Mucosa of rectum (tissue), 2 donors: ENCODE measurements around the gene CD84.
"Not testable (repeated sequence)": the region's sequence is repeated elsewhere in the genome, so short reads cannot be mapped to it uniquely, and the experiment has no call there.

Source experiments
- H3K27ac ChIP-seq, 2 donors: one replicate each; pipeline ENCODE4 v1.7.0; 2013; ENCODE audit warnings: inconsistent platforms in 2 of 2, low read depth in 2 of 2, low read length in 2 of 2
- H3K27me3 ChIP-seq, 2 donors: one replicate each; pipeline ENCODE4 v1.7.0; 2013; ENCODE audit warnings: low read length in 2 of 2; ENCODE audit not compliant: control insufficient read depth in 2 of 2, insufficient read depth in 2 of 2
- H3K36me3 ChIP-seq, 2 donors: one replicate each; pipeline ENCODE4 v1.7.0; 2013; ENCODE audit warnings: low read length in 2 of 2; ENCODE audit not compliant: control insufficient read depth in 2 of 2, insufficient read depth in 2 of 2
- H3K4me1 ChIP-seq, 2 donors: one replicate each; pipeline ENCODE4 v1.7.0; 2013; ENCODE audit warnings: low read length in 2 of 2, mild to moderate bottlenecking in 1 of 2; ENCODE audit not compliant: control insufficient read depth in 2 of 2, insufficient read depth in 2 of 2
- H3K4me3 ChIP-seq, 2 donors: one replicate each; pipeline ENCODE4 v1.7.0; 2013; ENCODE audit warnings: low read length in 2 of 2
- H3K9ac ChIP-seq, 2 donors: one replicate each; pipeline ENCODE4 v1.7.0; 2013; ENCODE audit warnings: low read length in 2 of 2, low read depth in 1 of 2, mild to moderate bottlenecking in 1 of 2
- H3K9me3 ChIP-seq, 2 donors: one replicate each; pipeline ENCODE4 v1.7.0; 2013; ENCODE audit warnings: low read length in 2 of 2; ENCODE audit not compliant: control insufficient read depth in 2 of 2
- donor health status: healthy.
- donor health status: Normal muscosa, but diverticular disease.

The CD84 gene

DNA sequence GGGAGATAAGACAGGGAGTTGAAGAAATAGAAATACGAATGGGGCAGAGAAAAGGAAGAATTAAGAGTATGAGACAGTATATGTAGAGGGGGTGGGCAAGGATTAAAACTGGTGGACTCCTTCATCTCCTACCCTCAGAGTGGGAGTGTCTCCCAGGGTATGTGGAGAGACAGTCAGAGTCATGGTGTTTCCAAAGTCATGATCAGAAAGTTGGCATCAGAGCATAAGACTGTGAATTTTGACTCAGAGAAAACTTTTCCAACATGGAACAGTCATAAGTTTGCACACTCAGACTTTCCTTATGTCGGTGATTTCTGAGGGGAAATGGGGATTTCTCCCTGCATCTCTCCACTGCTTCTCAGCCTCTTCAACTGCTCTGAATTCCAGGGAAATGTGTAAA lies 2.4 kb downstream of the CD84 start:
- Histone ChIP-seq H3K4me1 (peaks cover 0 to 7% of the 10 kb centered on the region in 2 donors), H3K4me3 (peak overlapping the region in 1 of 2 donors; percentile 23), H3K9me3 (no peaks in the 10 kb centered on the region), H3K9ac (peak overlapping the region in 1 of 2 donors; percentile 24), H3K27ac (peak overlapping the region in 1 of 2 donors; percentile 45), H3K27me3 (no peaks in the 10 kb centered on the region), H3K36me3 (no peaks in the 10 kb centered on the region)

DNA sequence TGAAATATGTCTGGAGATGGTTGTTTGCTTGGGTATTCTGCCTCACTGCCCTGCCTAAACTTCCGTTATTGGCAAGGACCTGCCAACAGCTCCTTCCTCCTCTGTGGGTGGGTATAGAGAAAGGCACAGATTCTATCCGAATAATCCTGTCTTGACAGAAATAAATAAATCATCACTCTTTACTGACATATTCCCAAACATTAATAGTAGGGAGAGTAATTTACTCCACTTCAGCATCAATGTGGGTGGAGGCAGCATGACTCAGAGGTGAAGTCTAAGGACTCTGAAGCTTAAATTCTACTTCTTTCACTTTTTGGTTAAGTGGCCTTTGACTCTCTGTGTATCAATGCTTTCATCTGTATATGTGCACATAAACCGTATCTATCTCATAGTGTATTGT lies 2.9 kb downstream of the CD84 start:
- Histone ChIP-seq H3K36me3 (no peaks in the 10 kb centered on the region), H3K9me3 (no peaks in the 10 kb centered on the region), H3K27me3 (no peaks in the 10 kb centered on the region), H3K4me3 (peak overlapping the region in 1 of 2 donors; percentile 23), H3K27ac (peak overlapping the region; percentile 7 to 45), H3K4me1 (peaks cover 0 to 2% of the 10 kb centered on the region in 2 donors), H3K9ac (no peak overlapping the region)

DNA sequence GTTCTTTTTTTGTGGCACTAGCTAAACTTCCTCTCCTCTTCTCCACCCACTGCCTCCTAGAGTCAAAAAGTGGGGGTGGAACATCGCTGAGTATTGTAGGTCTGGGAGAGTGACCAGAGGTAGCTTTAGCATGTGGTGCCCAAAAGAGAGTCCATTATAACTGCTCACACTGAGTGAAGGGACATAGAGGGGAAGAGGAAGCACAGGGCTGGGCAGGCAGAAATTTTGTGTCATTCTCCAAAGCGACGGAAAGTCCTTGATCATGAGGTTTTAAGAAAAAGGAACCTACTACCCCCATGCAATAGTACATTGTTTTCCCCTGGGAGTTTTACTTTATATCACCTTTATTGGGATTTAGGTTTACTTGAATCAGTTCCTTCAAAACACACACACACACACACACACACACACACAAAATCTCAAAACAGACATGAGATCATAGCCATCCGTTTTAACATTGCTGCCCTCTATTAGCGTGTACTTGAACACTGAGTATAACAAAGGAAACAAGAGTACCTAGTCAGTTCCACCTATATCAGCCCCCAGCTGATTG lies 4.1 kb downstream of the CD84 start:
- H3K4me3 ChIP-seq: peak overlapping the region in 1 of 2 donors; percentile 9
- H3K27me3 ChIP-seq: no peaks in the 10 kb centered on the region
- no peaks in the 10 kb centered on the region for H3K9me3 ChIP-seq
- no peaks in the 10 kb centered on the region for H3K36me3 ChIP-seq
- peak overlapping the region; percentile 21 to 59 for H3K27ac ChIP-seq
- H3K9ac ChIP-seq: no peak overlapping the region
- no peaks in the 10 kb centered on the region for H3K4me1 ChIP-seq

DNA sequence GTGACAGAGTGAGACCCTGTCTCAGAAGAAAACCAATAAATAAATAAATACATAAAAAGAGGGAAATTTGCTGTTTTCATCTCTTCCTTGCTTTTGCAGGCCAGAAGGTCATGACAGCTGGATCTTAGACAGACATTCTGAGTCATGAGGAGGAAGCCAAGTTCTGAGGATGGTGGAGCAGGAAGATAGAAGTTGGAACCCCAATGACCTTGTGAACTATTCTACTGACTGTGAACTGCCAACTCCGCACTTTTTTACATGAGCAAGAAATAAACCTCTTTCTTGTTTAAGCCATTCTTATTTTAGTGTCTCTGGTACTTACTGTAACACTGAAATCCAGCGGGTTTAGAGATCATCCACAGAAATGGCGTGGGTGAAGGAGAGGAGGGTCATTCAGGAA lies 8.5 kb downstream of the CD84 start:
- no peaks in the 10 kb centered on the region for H3K36me3 ChIP-seq
- no peak overlapping the region for H3K27ac ChIP-seq
- H3K9ac ChIP-seq: no peak overlapping the region
- H3K4me3 ChIP-seq: no peak overlapping the region
- no peaks in the 10 kb centered on the region for H3K27me3 ChIP-seq
- no peaks in the 10 kb centered on the region for H3K9me3 ChIP-seq
- H3K4me1 ChIP-seq: no peaks in the 10 kb centered on the region

DNA sequence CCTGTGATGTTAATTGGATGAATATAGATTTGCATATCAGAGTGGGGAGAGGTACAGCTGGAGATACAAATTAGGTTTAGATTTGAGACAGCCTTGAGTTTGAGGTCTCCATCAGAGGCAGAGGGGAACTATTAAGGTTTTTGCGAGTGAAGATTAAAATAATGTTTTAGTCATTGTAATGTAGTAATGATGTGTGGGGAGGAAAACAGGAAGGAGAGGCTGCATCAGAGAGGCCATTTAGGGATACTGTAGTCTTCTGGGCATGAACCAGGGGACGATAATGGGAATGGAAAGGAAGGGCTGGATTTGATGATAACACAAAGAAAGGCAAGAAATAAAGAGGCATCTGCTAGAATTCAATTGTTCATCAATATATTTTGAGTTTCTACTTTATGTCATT lies 9.5 kb downstream of the CD84 start:
- H3K27ac ChIP-seq: peak overlapping the region in 1 of 2 donors; percentile 39
- no peaks in the 10 kb centered on the region for H3K4me1 ChIP-seq
- no peak overlapping the region for H3K4me3 ChIP-seq
- no peak overlapping the region for H3K9ac ChIP-seq
- H3K9me3 ChIP-seq: no peaks in the 10 kb centered on the region
- no peaks in the 10 kb centered on the region for H3K27me3 ChIP-seq
- no peaks in the 10 kb centered on the region for H3K36me3 ChIP-seq

DNA sequence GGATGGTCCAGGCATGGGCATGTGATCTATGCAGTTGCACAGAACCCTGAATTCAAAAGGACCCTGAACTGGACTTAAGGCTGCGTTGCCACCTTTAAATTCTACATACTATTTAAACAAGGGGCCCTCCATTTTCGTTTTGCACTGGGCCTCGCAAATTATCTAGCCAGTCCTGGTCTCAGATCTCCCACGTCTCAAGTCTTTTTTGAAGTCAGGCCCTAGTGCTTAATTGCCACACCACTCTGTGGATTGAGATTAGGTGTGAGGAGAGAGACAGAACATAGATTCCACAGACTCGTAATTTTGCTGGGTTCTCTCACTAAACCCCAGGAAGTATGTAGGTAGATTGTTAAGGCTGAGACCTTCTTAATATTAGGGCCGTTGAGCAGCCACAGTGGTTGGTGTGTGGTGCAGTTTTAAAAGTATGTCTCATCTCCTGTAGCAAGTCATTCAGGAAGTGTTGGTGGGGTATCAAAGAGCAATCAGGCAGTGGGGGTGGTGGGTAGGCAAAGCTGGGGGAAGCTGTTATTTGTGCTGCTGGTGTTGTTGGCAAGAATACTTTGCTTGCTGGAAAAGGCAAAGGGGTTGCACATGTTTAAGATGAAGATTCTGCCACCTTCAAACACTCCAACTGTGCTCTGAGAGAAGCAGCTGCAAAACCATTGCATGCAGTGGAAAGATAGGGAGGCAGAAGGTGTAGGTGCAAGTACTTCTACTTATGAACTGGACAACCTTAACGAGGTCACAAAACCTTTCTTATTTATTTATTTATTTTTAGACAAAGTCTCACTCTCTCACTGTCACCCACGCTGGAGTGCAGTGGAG lies 11.2 kb downstream of the CD84 start:
- Histone ChIP-seq H3K4me3 (no peak overlapping the region), H3K27me3 (no peaks in the 10 kb centered on the region), H3K9ac (no peak overlapping the region), H3K9me3 (no peaks in the 10 kb centered on the region), H3K36me3 (no peaks in the 10 kb centered on the region), H3K27ac (peak overlapping the region; percentile 39 to 61), H3K4me1 (no peaks in the 10 kb centered on the region)

DNA sequence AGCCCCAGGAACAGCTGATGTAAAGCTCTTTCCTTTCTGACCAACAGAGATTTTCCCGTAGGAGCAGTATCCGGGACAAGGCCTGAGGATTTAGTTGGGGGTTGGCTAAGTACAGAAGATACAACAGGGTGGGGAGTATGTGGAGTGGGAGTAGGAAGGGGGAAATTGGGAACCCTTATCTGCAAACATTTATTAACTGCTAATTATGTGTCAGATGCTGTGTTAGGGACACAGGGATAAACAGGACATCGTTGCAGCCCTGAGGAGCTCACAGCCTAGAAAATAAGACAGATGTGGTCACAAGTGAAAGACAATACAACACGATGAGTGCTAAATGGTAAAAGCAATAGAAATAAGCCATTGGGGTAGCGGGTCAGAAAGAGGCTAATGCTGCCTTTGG lies 12.0 kb downstream of the CD84 start:
- no peaks in the 10 kb centered on the region for H3K9me3 ChIP-seq
- peak overlapping the region; percentile 39 to 61 for H3K27ac ChIP-seq
- H3K9ac ChIP-seq: no peak overlapping the region
- no peaks in the 10 kb centered on the region for H3K36me3 ChIP-seq
- H3K4me3 ChIP-seq: no peak overlapping the region
- no peaks in the 10 kb centered on the region for H3K27me3 ChIP-seq
- no peaks in the 10 kb centered on the region for H3K4me1 ChIP-seq

DNA sequence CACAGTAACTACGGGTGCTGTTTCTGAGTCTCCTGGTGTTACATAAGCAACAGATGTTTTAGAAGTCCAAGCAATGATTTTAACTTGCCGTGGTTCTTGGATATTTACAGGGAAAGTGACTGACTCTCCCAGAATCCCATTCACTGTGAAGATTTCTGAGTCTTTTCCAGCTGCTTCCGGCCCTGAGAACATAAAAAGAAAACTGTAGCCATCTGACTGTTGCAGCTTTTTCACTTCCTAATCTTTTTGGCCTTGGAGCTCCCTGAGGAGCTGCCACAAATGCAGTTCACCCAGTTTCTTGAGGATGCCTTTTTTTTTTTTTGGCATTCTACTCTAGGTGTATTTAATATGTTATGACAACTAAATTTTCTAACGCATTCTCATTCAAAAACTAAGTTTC lies 13.7 kb downstream of the CD84 start:
- H3K36me3 ChIP-seq: no peaks in the 10 kb centered on the region
- H3K27me3 ChIP-seq: no peaks in the 10 kb centered on the region
- H3K4me3 ChIP-seq: no peak overlapping the region
- no peaks in the 10 kb centered on the region for H3K4me1 ChIP-seq
- no peaks in the 10 kb centered on the region for H3K9me3 ChIP-seq
- H3K9ac ChIP-seq: no peak overlapping the region
- no peak overlapping the region for H3K27ac ChIP-seq

DNA sequence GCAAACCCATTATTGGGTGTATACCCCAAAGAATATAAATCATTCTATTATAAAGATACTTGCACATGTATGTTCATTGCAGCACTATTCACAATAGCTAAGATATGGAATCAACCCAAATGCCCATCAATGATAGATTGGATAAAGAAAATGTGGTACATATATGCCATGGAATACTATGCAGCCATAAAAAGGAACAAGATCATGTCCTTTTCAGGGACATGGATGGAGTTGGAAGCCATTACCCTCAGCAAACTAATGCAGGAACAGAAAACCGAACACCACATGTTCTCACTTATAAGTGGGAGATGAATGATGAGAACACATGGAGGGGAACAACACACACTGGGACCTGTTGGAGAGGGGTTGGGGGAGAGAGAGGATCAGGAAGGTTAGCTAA lies 16.1 kb downstream of the CD84 start:
- not testable (repeated sequence) for H3K27ac ChIP-seq, H3K4me3 ChIP-seq, H3K27me3 ChIP-seq, H3K36me3 ChIP-seq, H3K9me3 ChIP-seq, H3K9ac ChIP-seq, H3K4me1 ChIP-seq

DNA sequence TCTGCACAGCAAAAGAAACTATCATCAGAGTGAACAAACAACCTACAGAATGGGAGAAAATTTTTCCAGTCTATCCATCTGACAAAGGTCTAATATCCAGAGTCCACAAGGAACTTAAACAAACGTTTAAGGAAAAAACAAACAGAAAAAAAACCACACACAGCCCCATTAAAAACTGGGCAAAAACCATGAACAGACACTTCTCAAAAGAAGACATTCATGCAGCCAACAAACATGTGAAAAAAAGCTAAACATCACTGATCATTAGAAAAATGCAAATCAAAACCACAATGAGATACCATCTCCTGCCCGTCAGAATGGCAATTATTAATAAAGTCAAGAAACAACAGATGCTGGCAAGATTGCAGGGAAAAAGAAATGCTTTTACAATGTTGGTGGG lies 16.6 kb downstream of the CD84 start:
- not testable (repeated sequence) for H3K4me3 ChIP-seq, H3K27ac ChIP-seq, H3K9ac ChIP-seq, H3K9me3 ChIP-seq, H3K27me3 ChIP-seq, H3K36me3 ChIP-seq, H3K4me1 ChIP-seq
